Measurements from ENCODE around the gene TMEM266.

Gene TMEM266

DNA sequence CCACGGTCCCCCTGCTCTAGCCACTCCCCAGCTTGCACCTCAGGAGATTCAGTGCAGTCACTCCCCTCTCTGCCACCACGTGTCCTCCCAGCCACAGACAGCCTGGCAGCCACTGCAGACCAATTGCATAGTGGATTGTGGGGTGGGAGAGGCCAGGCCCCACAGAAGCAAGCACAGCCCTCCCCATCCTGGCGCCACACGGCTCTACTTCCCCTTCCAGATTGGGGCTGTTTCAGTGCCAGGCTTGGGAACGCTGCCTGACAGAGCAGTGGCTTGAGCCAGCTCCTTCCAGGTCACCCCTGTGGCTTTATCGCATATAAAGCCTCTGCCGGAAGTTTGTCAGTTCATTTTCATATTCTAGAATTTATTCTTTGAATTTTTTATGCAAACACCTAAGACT, 90.7 kb downstream of the TMEM266 start:
- H3K4me3 ChIP-seq (ENCODE audit: low read length): no peak overlapping the region
- TF ChIP-seq CTCF (IDR thresholded peaks at IDR 0.05; ENCODE audit: insufficient read depth, low read depth, low read length, missing control alignments): no peak
- no peak for DNase-seq (ENCODE audit: low read depth)

DNA sequence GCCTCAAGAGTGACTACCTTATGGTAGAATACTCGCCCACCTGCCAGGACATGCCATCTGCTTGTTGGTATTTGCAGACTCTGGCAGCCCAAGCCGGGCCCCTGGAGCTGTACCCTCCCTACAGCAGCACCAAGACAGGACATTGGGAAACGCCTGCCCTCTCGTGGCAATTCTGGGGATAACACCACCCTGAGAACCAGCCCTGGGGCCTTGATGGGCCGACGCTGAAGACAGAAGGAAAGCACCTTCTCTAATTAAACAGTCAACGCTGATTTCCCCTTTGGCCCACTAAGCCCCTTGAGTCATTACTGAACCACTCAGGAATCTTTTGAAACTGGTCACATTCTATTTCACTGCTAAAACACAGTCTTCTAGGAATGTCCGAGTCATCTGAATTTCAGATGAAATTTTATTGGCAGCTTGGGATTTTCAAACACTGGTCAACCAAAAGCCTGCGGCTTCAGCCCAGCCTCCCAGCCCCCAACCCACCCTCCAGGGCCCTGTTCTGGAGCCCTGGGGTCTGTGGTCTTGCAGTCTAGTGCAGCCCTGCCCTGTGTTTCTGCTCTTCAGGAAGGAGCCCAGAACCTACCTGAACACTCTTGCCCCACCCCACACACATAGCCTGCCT, 91.3 kb downstream of the TMEM266 start:
- peak; percentile 93 for TF ChIP-seq CTCF (IDR thresholded peaks at IDR 0.05; ENCODE audit: insufficient read depth, low read depth, low read length, missing control alignments)
- peak; percentile 98 for DNase-seq (ENCODE audit: low read depth)

GRCh38 chr15:76151599-76151974, 91.8 kb downstream of the TMEM266 start:
- no peak for DNase-seq (ENCODE audit: low read depth)
- TF ChIP-seq CTCF (IDR thresholded peaks at IDR 0.05; ENCODE audit: insufficient read depth, low read depth, low read length, missing control alignments): no peak
- H3K4me3 ChIP-seq (ENCODE audit: low read length): no peak overlapping the region

More for the DNA sequence above, 91.3 kb downstream of the TMEM266 start:
- no peak overlapping the region for H3K4me3 ChIP-seq (ENCODE audit: low read length)

DNA sequence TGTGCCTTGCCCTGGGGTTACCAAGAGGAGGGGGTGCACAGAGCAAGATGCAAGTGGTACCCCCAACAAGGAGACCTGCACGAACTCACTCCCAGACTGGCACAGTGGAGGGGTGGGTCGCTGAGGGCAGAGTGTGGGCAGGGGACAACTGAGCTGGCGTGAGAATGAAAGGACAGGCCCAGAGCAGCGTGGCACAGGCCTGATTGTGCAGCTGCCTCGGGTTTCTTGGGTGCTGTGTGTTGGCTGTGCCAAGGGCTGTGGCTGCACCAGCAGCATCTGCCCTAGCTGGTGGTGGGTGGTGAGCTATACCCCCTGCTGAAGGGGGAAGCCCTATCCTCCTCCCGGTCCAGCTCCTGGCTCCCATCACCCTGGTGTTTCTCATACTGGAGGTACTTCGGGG, 92.4 kb downstream of the TMEM266 start:
- no peak for DNase-seq (ENCODE audit: low read depth)
- no peak for TF ChIP-seq CTCF (IDR thresholded peaks at IDR 0.05; ENCODE audit: insufficient read depth, low read depth, low read length, missing control alignments)
- H3K4me3 ChIP-seq (ENCODE audit: low read length): no peak overlapping the region

DNA sequence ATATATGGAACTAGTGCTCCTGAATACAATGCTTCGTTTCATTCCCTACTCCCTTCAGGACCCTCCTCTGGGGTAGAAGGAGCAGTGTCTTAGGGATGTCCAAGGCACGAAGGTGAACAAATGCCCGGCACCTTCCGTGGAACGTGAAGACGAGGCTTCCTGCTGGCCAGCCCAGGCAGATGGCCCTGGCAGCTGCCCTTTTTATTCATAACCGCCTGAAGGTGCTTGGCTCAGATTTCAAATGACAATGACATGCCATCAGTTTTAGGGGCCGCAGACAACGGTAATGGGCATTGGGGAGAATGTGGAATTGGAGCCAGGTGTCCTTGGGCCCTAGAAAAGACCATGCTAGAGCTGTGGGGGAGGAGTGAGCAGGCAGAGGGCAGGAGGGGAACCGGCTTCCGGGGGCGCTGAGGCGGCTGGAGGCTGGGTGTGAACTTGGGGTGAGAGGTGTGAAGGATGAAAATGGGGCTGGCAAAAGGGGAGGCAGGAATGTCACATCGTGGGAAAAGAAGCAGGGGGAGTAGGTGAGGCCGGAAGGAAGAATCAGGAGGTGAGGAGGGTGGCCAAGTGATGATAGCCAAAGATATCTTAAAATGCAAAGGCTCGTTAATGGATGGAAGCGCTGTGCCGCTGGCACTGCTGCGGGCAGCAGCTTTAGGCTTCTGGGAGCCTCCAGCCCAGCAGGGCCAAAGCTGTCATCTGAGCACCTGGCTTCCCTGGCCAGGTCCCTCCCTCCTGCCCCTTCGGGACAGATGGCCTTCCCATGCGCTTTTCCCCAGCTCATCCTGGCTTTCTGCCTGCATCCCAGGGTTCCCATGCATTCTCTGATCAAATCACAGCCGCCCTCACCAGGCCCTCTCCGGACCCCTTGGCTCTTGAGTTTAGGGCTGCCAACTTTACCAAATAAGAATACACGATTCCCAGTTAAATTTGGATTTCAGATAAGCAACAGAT, 93.7 kb downstream of the TMEM266 start:
- TF ChIP-seq CTCF (IDR thresholded peaks at IDR 0.05; ENCODE audit: insufficient read depth, low read depth, low read length, missing control alignments): no peak
- no peak for DNase-seq (ENCODE audit: low read depth)
- no peak overlapping the region for H3K4me3 ChIP-seq (ENCODE audit: low read length)

- DNase-seq (ENCODE audit: low read depth): no peak
- TF ChIP-seq CTCF (IDR thresholded peaks at IDR 0.05; ENCODE audit: insufficient read depth, low read depth, low read length, missing control alignments): no peak
- no peak overlapping the region for H3K4me3 ChIP-seq (ENCODE audit: low read length)
Measured at GRCh38 chr15:76155731-76156130, 95.9 kb downstream of the TMEM266 start.
